ENCODE measurements around the gene DAPK1. TPM values are rescaled to one million over a fixed set of nuclear protein-coding genes. Genes with fewer than 3 reads are reported as not detected.
A peak's percentile ranks its signal among the peaks of the same experiment; 100 is the strongest.

DAPK1 gene
- total RNA-seq, 1 experiment from 2014 or later, result 0.03 TPM

- DNase-seq (ENCODE audit: low read depth), result no peak
Observed at GRCh38 chr9:87664153-87665060, 166.7 kb downstream of the DAPK1 start.

DNA sequence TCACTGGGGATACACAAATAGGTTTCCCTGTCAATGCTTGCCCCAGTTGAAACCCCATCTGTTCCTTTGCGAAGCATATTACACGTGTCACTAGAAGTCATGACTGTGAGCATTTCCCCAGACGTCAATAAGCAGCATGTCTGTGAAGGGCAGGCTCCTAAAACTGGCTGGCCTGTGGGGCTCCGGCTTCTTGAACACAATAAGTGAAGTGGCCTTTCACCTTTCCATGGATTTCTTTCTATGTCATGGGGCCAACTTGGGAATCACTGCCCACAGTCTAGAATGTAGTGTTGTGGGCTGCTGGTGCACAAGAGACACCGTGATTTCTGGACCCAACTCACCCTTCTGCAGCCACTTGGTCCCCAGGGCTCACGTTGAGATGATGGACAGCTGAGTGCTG lies 167.8 kb downstream of the DAPK1 start:
- no peak for DNase-seq (ENCODE audit: low read depth)

DNA sequence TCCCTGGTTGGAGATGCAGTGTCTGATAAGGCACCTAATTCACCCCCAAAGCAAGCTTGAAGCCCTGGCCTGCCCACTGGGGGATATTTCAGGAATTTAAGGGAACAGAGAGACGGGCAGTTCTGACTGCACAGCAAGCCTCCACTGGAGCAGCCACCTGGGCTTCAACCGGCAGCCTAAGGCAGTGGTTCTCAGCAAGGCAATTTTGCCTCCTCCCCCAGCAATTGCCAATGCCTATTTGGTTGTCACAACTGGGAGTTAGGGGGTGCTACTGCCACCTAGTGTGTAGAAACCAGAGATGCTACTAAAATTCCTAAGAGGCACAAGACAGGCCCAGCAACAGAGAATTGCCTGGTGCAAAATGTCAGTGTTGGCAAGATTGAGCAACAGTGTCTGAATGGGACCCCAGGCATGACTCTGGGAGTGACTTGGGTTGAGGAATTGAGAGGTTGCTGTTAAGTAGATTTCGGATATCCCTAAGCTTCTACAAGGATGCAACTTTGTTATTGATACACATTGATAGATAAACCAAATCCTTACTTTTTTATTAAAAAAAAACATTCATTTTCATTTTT lies 169.6 kb downstream of the DAPK1 start:
- peak; percentile 36 for DNase-seq (ENCODE audit: low read depth)

GRCh38 chr9:87668222-87668621 lies 170.6 kb downstream of the DAPK1 start:
- no peak for DNase-seq (ENCODE audit: low read depth)

DNA sequence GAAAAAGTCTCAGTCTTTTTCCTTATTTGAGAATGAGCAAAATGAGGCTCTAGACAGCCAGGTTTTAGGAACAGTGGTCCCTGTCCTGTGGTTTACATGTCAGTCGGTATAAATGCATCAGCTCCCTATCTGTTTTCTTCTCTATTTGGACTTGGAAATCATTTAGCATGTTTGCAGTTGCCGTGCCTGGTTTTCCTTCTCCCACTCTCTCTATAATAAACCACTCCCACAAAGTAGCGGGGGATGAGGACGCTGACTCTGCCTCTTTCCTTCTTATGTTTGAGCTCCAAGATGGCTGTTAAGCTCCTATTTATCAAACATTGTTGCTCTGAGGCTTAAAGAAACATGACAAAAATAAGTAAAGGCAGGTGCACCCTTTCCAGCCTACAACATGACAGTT lies 171.1 kb downstream of the DAPK1 start:
- no peak for DNase-seq (ENCODE audit: low read depth)

DNA sequence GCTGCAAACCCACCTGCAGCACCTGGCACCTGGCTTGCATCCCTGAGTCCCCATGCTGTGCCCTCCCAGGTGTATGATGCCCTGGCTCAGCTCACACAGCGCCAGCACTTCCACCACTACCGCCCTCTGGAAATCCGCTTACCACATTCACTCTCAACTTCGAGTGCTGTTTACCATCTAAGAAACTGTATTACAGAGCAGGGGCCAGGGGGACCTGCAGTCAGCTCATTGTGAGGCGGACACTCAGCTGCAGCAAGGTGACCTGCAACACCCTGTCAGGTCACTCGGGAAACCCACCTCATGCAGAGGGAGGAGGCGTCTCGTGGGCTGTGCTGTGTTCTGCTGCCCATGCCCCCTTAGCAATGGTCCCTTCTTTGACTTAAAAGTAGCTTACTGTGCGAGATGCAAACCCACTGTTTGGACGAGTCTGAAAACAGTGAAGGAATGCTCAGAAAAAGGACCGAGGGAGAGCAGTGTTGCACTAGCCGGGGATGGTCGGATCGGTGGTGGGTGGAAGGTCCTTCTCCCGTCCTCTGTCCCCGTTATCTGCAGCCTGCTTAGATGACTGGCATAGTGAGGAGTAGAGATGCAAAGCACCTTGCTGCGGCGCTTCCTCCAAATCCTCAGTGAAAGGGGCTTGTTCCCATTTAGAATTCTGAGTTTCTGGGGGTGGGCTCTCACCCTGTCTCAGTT lies 173.1 kb downstream of the DAPK1 start:
- DNase-seq (ENCODE audit: low read depth), result no peak

GRCh38 chr9:87671478-87671877 lies 173.8 kb downstream of the DAPK1 start:
- no peak for DNase-seq (ENCODE audit: low read depth)

DNA sequence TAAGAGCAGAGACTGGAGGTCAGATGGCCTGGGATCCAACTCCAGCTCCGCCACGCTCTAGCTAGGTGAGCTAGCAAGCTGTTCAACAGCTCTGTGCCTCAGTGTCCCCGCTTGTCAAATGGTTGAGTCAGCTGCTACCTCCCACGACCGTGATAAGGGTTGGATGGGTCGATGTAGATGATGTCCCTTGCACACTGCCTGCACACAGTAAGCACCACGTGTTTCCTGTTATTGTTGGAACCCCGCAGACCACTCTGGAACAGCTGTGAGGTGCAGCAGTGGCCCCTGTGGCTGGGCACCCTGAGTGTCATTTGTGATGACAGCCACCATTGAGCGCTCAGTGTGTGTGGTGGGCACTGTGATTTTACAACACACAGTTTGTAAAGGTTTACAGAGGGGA lies 174.3 kb downstream of the DAPK1 start:
- no peak for DNase-seq (ENCODE audit: low read depth)

DNA sequence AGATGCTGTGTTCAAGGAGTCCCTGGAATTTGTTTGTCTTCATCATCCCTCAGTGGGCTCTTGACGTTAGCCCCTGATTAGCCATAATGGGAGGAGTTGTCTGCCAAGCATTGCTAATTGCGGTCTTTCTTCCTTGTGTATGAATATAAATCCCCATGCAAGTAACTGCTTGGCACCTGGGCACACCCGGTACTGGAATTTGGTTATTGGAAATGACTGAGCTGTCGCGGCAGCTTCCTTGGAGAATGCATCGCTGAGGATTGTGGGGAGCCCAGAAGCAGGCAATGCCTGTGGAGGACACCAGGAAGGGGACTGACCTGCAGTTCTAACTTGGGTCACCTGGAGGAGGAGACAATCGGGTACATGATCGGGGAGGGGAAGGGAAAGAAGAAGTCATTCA lies 174.9 kb downstream of the DAPK1 start:
- DNase-seq (ENCODE audit: low read depth), result no peak

DNA sequence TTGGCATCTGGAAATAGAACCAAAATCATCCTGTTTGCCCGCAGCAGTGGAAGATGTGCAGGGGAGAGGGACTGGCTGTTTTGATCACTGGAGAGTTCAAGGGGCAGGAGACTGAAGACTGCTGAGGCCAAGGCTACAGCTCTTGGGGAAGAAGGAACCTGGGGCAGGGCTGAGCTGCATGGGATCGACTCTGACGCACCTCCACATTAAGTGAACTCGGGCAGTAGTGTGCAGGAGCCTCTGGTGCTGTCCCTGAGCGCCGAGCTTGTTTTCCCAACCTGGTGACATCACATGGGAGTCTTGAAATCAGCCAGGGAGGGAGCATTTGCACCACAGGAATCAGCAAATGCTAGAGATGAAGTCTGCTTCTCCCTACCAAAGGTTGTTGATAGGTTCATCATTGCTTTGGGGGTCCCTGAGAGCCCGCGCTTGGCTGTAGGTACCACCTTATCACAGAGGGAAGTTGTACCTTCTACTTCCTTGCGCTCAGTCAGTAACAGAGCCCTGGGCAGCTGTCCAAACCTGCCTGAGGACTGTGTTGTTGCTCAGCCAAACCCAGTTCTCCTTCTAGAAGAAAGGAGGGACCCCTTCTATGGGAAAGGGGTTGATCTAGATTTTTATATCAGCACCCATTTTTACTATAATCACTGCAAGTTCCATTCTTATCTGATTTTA lies 175.9 kb downstream of the DAPK1 start:
- DNase-seq (ENCODE audit: low read depth), result no peak

- DNase-seq (ENCODE audit: low read depth), result no peak
Observed at GRCh38 chr9:87674565-87675299, 177.1 kb downstream of the DAPK1 start.

DNA sequence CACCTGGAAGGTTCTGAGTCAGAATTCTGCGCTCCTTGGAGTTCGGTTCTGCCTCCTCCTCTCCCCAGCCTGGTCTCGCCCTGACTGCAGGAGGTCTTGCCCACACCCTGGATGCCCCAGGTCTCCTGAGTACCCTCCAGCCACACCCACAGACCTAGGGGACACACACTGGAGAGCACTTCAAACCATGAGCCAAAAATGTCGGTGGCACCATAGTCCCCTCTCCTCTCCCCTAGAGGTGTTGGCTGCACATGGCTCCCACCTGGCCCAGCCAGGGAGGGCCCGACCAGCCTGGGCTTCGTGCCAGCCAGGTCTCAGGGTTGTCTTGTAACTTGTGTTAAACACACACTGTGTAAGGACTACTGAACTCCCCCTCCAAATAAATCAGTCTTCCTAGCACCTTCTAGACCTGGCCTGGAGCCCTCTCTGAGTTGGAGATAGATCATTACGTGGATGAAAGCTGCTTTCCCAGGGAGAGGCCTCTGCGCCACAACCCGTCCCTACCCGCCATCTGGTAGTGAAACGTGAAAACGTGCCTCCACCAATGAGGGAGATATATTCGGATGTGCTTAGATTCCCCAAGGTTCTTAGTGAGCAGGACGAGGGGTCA lies 178.3 kb downstream of the DAPK1 start:
- DNase-seq (ENCODE audit: low read depth), result no peak

- DNase-seq (ENCODE audit: low read depth), result peak; percentile 25
Observed at GRCh38 chr9:87676976-87677775, 179.5 kb downstream of the DAPK1 start.

- DNase-seq (ENCODE audit: low read depth), result no peak
Observed at GRCh38 chr9:87677776-87678587, 180.3 kb downstream of the DAPK1 start.

DNA sequence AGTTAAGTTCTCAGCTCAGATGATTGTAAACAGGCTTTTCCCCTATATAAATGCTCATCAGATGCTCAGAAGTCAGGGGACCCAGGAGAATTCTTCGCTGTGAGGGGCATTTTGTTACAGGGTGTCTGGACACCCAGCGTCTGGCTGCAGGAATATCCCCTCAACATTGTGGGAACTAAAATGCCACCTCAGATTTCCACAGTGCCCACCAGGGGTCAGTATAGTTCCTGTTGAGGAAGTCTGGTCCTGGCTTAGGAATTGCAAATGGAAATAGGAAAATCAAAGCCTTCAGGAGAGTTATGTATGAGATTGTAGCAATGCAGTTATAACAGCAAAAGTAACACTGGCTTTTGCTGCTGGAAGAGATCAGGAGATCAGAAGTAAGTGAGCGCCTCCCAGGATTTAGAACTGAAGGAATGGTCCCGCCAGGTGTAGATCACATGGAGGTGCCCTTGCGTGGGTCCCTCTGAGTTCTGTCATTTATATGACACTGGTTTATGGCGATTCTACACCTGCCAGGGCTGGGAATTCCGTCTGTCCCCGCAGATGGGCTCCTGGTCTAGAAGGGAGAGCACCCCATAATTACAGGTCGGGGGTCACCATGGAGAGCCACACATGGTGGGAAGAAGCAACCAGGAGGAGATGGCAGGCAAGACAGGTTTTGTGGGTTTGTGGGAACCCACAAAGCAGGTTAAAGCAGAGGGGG lies 181.1 kb downstream of the DAPK1 start:
- peak; percentile 68 for DNase-seq (ENCODE audit: low read depth)

- no peak for DNase-seq (ENCODE audit: low read depth)
Observed at GRCh38 chr9:87681271-87682061, 183.8 kb downstream of the DAPK1 start.

DNA sequence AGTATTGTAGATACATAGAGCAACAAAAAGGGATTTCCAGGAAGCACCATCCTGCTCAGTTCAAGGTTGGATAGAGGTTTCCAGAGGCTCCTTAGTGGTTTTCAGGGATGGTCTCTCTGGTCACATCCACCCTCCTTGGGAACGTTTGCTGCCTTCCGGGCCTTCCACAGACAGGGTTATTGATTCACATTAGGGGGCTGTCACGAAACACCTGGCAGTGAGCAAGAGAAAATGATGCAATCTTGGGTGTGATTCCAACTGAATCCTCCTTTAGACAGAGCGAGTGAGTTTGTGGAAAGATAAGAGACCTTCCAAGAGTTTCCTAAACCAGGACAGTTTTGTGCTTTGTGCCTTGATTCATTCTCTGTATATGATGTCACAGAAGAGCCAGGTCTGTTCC lies 184.4 kb downstream of the DAPK1 start:
- no peak for DNase-seq (ENCODE audit: low read depth)
